A172 (cell line): ENCODE measurements around the gene SLC5A12. TPM values are rescaled to one million over a fixed set of nuclear protein-coding genes. Genes with fewer than 3 reads are reported as not detected.
"Not testable (repeated sequence)": the region's sequence is repeated elsewhere in the genome, so short reads cannot be mapped to it uniquely, and the experiment has no call there.

Experiments used
- DNase-seq: peaks from one replicate; pipeline ENCODE4 v3.0.0-alpha.2; 2015; ENCODE audit warnings: low spot score
- total RNA-seq: library from RNA; depleted of rRNA; stranded (reverse); fragments of >200 nt; shearing (Covaris generic); gene quantifications from 2 replicates; pipeline ENCODE4 v1.2.3, GENCODE V29; 2014; rRNA removed

SLC5A12 gene
- total RNA-seq, 1 experiment from 2014 or later: 1.1 TPM

DNA sequence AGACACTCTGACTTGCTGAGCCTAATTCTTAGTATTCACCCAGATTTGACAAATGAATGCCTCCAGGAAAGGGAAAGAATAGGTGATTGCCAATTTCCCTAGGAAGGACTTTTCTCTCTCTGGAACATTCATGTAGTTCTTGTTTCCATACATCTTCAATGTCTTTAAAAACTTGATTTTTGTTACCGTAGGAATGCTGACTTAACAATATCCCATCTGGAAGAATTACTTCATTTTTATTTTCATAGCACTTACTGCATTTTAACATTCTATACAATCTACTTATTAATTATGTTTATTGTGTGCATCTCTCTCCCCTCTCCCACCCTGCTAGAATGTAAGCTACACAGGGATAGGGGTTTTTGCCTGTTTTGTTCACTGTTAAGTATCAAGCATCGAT is 66.6 kb downstream of the SLC5A12 start:
- no peak for DNase-seq

DNA sequence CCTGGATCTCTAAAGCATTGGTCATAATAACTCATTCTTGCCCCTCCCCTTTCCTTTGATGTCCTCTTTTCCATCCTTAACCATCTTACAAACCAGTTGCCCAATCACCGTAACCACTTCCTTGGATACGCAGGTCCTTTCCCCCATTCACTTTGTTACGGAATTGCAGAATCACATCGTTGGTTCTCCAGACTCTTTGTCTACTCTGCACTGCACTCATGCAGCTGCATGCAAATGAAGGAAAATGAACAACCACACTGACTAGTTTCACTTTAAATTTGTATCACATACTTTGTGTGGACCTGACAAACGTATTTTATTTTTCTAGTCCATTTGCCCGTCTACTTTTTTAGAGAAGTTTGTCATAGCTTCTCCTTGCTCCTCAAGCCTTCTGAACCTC is 69.9 kb downstream of the SLC5A12 start:
- no peak for DNase-seq

DNA sequence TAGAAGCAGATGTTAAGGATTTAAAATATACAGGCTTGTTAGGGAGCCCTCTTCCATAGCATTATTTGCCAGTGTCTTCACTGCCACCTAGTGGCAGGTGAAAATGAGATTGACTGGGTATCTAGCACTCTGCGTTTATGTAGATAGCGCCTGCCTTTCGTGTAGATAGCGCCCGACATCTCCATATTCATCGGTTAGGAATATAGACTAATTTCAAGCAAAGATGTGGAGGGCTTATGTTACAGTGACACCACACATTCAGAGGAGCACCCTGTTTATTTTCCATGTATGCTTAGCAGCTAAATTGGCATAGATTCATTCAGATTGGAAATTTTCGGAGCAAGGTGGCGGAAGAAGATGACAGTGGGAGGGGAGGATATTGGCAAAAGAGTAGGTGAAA is 72.0 kb downstream of the SLC5A12 start:
- DNase-seq: peak; percentile 76

DNA sequence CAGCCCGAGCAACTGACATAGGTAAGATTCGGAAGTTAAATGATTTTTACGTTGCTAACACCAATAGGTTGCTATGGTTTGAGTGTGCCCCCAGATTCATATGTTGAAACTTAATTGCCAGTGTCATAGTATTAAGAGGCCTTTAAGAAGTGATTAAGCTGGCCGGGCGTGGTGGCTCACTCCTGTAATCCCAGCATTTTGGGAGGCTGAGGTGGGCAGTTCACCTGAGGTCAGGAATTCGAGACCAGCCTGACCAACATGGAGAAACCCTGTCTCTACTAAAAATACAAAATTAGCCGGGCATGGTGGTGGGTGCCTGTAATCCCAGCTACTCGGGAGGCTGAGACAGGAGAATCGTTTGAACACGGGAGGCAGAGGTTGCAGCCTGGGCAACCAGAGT is 78.5 kb downstream of the SLC5A12 start:
- not testable (repeated sequence) for DNase-seq

DNA sequence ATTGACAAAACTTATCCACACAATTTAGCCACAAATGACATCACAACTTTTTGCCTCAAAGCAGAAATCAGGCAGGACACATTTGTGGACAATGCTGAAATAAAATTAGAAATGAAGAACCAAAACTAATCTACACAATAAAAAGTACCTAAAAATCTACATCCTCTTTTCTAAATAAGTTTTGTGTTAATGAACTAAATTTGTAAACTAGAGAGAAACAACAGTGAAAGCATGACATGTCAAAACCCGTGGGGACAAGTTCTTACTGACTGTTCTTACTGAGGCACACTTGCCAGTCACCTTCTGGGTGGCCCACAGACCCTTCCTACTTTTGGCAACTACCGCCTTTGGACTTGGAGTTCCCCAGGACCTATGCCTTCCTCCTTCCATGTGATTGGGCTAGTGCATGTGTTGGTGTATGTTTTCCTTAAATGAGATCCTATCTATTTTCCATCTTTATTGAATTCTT is 89.1 kb downstream of the SLC5A12 start:
- DNase-seq: no peak

DNA sequence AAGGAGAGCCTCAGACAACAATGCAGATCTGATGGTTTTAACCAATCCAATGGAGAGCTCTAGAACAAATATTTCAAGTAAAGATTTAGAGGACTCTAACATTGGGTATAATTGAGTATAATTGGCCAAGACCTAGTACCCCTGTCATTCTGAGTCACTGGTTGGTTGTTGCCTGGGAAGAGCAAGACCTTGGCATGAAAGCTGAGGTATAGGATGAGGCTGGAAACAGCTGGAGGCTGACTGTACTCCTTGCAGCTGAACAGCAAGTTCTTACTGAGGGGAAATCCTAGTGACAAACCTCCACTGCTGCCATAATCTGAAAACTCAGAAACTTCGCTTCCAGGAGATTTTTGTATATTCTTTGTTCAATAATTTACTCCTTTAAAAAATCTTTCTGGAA is 95.5 kb downstream of the SLC5A12 start:
- no peak for DNase-seq

DNA sequence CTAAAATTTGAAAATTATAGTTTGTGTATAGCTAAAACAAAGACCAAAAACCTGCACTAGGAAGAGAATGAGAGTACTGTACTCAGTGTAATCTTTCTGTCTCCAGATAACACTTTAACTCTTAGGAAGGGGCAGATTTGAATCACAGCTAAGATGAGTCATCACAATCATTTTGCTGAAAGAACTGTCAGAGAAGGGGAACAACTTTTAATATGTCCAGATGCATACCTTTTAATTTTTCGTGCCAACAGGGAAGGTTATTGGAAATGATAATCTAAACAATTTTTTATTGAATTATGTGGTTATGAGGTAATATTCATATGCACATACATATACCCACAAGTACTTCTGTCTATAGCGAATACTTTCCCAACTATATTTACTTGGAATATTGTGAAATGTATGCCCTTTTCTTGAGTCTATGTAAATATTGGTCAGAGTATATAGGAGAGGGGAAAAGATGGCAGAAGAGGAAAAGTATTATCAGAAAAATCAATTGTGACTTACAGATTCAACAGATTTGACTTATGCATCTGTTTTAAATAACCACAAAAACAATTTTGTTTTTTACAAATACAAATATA is 98.7 kb downstream of the SLC5A12 start:
- DNase-seq: peak; percentile 56

GRCh38 chr11:26622181-26622580 is 99.7 kb downstream of the SLC5A12 start:
- no peak for DNase-seq

- peak; percentile 88 for DNase-seq
Measured at GRCh38 chr11:26621132-26621531, 100.7 kb downstream of the SLC5A12 start.

DNA sequence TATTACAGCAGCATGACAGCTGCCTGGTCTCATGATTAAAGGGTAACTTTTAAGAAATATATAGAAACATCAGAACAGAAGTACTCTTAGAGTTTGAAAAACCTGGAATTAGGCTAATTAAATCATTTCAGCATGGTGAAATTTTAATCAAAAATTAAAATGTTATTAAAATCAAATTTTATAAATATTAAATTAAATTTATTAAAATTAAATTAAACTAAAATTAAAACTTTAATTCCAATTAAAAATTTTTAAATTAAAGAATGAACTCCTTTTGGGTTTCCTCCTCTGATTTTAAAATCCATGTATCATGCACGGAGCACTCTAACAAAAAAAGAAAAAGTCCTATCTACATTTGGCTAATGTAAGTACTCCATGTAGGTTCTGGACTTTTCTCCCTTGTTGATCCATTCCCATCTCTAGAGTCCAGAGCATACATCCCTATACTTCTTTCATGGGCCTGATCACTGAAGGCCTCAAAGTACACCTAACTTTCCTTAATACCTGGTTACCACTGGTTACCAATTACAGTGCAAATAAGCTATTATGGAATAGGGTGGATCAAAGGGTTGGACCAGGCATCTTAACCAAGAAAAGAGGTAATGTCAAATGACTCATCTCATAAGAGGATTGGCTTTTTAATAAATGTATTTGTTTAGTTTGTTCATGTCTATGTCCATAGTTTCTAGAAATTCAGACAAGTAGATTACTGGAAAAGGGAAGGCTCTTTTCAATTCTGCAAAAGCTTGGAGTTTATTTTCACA is 101.4 kb downstream of the SLC5A12 start:
- DNase-seq: no peak

- no peak for DNase-seq
Measured at GRCh38 chr11:26618441-26618840, 103.4 kb downstream of the SLC5A12 start.

Other genes with a start within 250 kb of the SLC5A12 start
- 7.1 and 9.4 TPM in 2 replicates for gene MUC15, start 149.8 kb downstream of the SLC5A12 start, total RNA-seq